Epithelial cell of prostate (primary cell): ENCODE measurements around the gene RAB27A.

Source experiments
- DNase-seq: peaks from one replicate; pipeline ENCODE4 v3.0.0-alpha.2; 2011; ENCODE audit warnings: low read depth, low spot score
- H3K27ac ChIP-seq: fragments of 450-650 bp; 2 replicates; pipeline ENCODE4 v1.5.1; 2017; ENCODE audit warnings: mild to moderate bottlenecking

The RAB27A gene

GRCh38 chr15:55234104-55234799, 55.4 kb downstream of the RAB27A start:
- no peak overlapping the region for H3K27ac ChIP-seq

DNA sequence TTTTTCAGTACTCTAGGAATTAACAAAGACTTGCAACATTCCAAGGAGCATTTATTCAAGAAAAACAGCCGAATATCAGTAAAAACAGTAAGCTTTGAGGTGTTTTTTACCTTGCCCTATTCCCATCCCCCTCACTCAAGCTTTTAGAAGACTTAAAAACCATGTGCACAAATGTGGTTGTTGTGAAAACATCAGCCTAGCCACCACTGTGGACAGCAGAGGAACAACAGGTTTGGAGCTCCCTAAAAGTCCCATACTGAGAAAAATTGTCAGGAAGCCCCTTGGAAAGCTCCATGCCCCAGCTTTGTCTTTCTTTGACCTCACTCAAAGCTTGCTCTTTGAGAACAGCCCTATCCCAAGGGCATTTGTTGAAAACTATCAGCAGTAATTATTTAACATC, 58.2 kb downstream of the RAB27A start:
- H3K27ac ChIP-seq, result no peak overlapping the region
- DNase-seq, result no peak

More at GRCh38 chr15:55234104-55234799, 55.4 kb downstream of the RAB27A start:
- DNase-seq, result no peak

GRCh38 chr15:55230953-55231352, 58.7 kb downstream of the RAB27A start:
- no peak overlapping the region for H3K27ac ChIP-seq
- no peak for DNase-seq

- no peak overlapping the region for H3K27ac ChIP-seq
- no peak for DNase-seq
Measured at GRCh38 chr15:55230051-55230670, 59.5 kb downstream of the RAB27A start.

- no peak for DNase-seq
- no peak overlapping the region for H3K27ac ChIP-seq
Measured at GRCh38 chr15:55226127-55226526, 63.5 kb downstream of the RAB27A start.

DNA sequence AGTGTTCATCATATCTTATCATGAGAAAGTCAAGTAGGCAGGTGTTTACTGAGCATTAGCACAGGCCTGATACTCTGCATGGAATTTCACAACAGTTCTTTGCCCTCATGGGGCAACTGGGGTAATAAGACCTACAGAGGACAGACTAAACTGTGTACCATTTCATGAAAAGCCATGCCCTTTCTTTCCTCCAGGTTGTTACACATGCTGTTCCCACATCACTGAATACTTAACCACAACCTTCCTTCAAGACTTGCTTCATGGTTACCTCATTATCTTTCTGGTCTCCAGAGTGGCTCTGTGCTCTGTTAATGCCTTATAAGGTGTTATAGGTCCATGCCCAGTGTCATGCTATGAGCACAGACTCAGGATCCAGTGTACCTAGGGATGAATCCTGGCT, 64.7 kb downstream of the RAB27A start:
- no peak for DNase-seq
- H3K27ac ChIP-seq, result no peak overlapping the region

DNA sequence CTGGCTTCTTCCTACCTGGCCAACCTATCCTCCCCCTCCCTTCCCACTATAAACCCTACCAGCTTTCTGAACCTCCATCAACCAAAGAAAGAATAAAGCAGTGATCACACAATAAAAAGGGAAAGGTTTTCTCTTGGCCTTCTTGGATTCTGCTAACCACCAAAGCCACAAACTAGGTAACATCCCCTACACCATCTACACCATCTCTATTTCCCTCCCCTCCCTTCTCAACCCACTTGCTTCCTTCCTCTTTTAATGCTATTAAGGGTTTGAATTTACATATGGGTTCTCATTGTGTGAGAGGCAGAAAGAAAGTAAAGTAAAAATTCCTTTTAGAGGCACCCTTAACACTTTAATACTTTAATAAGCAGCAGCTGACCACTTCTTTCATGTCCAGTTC, 67.0 kb downstream of the RAB27A start:
- no peak for DNase-seq
- H3K27ac ChIP-seq, result no peak overlapping the region

DNA sequence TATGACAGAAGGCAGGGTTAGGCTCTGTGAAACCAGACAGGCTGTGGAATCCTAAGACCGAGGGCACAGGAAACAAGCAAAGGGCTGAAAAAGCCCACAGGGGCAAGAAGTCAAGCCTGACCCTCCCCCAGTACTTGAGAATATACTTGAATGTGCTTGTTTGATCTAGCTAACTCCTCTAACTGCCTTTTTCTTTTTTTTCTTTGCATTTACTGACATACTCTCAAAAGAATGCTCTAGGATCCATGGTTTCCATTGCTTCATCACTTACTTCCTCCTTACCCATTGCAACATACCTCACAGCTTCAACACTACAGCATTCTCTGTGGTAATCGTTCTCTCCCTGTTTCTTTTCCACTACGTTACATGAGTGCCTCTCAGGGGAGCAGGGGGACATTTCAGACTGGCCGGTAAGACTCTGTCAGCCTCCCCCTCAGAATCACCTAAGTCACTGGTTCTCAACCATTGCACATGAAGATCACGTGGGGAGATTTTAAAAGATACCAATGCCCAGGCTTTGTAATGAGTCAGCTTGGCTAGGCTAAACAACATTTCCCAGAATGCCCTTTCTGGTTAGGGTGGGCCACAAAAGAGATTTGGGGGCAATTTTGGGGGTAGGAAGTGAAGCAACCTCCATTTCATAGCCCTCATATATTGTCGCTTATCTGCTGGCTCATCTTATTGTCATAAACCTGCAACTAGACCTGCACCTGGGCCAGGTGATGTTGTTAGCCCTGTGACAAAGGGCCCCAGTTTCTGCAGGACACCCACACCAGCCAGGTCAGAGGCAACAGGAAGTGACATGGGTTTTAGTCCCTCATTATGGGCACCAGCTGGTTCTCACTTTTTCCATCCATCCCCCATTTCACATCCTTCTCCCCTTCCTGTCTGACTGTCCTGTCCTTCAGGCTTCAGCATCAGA, 68.3 kb downstream of the RAB27A start:
- H3K27ac ChIP-seq, result peak overlapping the region; percentile 89
- peak; percentile 73 for DNase-seq

GRCh38 chr15:55220606-55221005, 69.0 kb downstream of the RAB27A start:
- peak overlapping the region; percentile 89 for H3K27ac ChIP-seq
- no peak for DNase-seq

- no peak for DNase-seq
- no peak overlapping the region for H3K27ac ChIP-seq
Measured at GRCh38 chr15:55218056-55218455, 71.6 kb downstream of the RAB27A start.

DNA sequence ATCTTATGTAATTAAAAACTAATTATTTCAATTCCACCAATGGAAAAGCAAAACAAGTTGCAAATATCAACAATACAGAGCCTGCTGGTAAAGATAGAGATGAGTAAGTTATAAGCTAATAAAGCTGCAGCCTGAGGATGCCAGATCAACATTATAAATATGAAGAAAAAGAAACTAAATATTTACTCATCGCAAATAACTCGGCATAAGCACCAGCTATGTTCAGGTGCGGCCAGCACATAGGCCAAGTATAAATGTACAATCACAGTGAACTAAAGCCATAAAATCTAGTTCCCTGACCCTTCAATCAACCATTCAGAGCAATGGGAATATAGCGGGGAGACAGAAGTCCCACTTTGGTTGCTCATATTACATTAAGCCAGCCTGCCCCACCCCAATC, 85.1 kb downstream of the RAB27A start:
- H3K27ac ChIP-seq, result no peak overlapping the region
- no peak for DNase-seq

DNA sequence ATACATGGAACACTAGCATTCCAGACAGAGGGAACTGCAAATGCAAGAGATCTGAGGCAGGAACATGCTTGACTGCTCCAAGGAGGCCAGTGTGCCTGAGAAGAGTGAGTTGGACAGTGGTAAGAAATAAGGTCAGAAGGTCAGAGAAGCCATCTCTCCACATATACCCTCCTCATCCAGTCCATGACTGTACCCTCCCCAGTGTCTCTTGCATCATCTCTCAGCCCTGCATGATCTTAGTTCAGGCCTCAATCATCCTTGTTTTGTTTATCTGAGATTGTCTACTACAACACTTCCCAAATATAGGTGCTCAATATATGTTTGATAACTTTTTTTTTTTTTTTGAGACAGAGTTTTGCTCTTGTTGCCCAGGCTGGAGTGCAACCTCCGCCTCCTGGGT, 87.4 kb downstream of the RAB27A start:
- H3K27ac ChIP-seq, result no peak overlapping the region
- no peak for DNase-seq

GRCh38 chr15:55198706-55199105, 90.9 kb downstream of the RAB27A start:
- H3K27ac ChIP-seq, result no peak overlapping the region

DNA sequence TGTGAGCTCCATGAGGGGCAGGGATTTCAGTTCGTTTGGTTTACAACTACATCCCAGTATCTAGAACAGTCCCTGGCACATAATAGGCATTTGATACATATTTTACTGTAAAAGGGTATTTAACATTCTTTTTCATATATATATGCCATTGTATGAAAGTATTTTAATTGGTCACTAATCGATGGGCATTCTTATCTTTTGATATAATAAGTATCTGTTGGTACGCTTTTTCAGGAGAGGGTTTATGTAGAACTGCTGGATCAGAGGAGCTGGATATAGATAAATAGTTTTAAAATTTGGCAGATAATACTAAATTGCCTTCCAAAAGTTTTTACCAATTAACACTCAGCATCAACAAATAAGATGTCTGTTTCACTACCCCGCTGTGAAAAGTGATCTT, 91.9 kb downstream of the RAB27A start:
- no peak for DNase-seq
- peak overlapping the region; percentile 90 for H3K27ac ChIP-seq

More at GRCh38 chr15:55198706-55199105, 90.9 kb downstream of the RAB27A start:
- no peak for DNase-seq

- DNase-seq, result no peak
- peak overlapping the region; percentile 90 for H3K27ac ChIP-seq
Measured at GRCh38 chr15:55197362-55197705, 92.3 kb downstream of the RAB27A start.

GRCh38 chr15:55196458-55197361, 92.9 kb downstream of the RAB27A start, which contains the start of gene RSL24D1:
Gene RSL24D1 (minus strand): TSS chr15:55196941. CDS start chr15:55196890, 51 bp downstream.
- H3K27ac ChIP-seq, result peak within 1 kb of the TSS; percentile 90

GRCh38 chr15:55195996-55196395, 93.6 kb downstream of the RAB27A start:
- H3K27ac ChIP-seq, result peak overlapping the region; percentile 90
- no peak for DNase-seq

More at GRCh38 chr15:55196458-55197361, 92.9 kb downstream of the RAB27A start, which contains the start of gene RSL24D1:
- DNase-seq, result peak; percentile 95

DNA sequence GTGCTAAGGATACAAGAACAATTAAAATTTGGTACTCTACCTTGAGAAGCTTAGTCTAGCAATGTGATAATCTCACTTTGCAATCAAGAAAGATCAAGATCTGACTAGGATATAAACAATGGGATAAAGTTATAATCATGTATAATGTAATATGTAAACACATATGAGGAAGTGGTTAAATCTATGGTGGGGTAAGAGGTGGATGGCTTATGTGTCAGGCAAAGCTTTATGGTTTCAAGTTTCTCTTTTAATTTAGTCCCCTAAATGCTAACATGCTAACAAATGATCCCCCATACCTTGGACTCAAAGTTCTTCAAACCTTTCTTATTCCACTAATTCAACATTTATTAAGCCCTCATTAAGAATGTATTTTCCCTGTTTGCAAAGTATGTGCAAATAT, 95.4 kb downstream of the RAB27A start:
- no peak overlapping the region for H3K27ac ChIP-seq
- no peak for DNase-seq

- H3K27ac ChIP-seq, result no peak overlapping the region
- DNase-seq, result no peak
Measured at GRCh38 chr15:55186331-55186730, 103.3 kb downstream of the RAB27A start.

DNA sequence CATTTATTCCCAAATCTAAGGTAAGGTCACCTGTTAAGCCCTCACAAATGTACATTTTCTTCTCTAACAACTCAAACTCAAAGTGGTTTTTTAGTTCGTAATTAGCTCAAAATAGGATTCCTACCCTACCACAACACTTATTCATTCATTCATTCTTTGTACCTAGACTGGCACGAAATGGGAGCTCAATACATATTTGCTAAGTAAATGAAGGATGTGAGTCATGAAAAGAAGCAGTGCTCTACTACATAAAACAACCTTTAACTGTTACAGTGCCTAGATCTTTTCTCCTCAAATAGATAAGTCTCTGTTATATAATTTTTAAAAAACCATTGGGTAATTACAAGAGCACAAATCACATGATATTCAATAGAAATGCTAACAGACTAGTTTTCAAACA, 105.9 kb downstream of the RAB27A start:
- no peak overlapping the region for H3K27ac ChIP-seq
- peak; percentile 2 for DNase-seq
